Measurements from ENCODE around the gene TMEM238. TPM values are rescaled to one million over a fixed set of nuclear protein-coding genes. Genes with fewer than 3 reads are reported as not detected.
A peak's percentile ranks its signal among the peaks of the same experiment; 100 is the strongest.

The TMEM238 gene
- total and polyA plus RNA-seq, 9 of the 15 experiments (the other 6 are each of a cell fraction or from before 2014, with no cell fraction given), result 0.18 to 5.1 (median 1.3) TPM; not detected in 4

- TF ChIP-seq CEBPZ (IDR thresholded peaks at IDR 0.05; ENCODE audit: borderline replicate concordance, low read depth, low read length) (no peak), CHCHD3 (CRISPR knock-in tag; IDR thresholded peaks at IDR 0.05) (no peak), ZNF764 (CRISPR knock-in tag; IDR thresholded peaks at IDR 0.05; ENCODE audit: low read depth) (no peak), NKRF (IDR thresholded peaks at IDR 0.05; ENCODE audit: borderline replicate concordance) (0 out of 2 replicates have a peak, but pooled peaks have one; percentile 4), POLR3G (IDR thresholded peaks at IDR 0.05; ENCODE audit: extremely low read depth, insufficient read length, insufficient replicate concordance) (no peak), ZNF282 (CRISPR knock-in tag; IDR thresholded peaks at IDR 0.05) (no peak), E2F4 (CRISPR knock-in tag; IDR thresholded peaks at IDR 0.05; ENCODE audit: low read depth) (no peak), ETV6 (IDR thresholded peaks at IDR 0.05; ENCODE audit: borderline replicate concordance in 1 of 2, low read depth in 2 of 2, low read length in 1 of 2) (no peak), ETV6 (CRISPR knock-in tag; IDR thresholded peaks at IDR 0.05; ENCODE audit: borderline replicate concordance) (no peak), TBP (optimal IDR thresholded peaks at IDR 0.05; ENCODE audit: low read depth, low read length) (no peak), PCBP1 (IDR thresholded peaks at IDR 0.05; ENCODE audit: low read depth, low read length, poor library complexity, severe bottlenecking) (peak; percentile 66), ZC3H4 (CRISPR knock-in tag; IDR thresholded peaks at IDR 0.05; ENCODE audit: borderline replicate concordance) (no peak), POLR2G (IDR thresholded peaks at IDR 0.05; ENCODE audit: low read depth, low read length) (0 out of 2 replicates have a peak, but pooled peaks have one; percentile 27), E2F6 (IDR thresholded peaks at IDR 0.05; ENCODE audit: borderline replicate concordance in 1 of 2, extremely low read depth in 1 of 2, insufficient read depth in 1 of 2, insufficient read length in 1 of 2, low read depth in 1 of 2, low read length in 1 of 2, poor library complexity in 1 of 2, severe bottlenecking in 1 of 2) (peak in 1 of 2 experiments; percentile 58), NFIX (CRISPR knock-in tag; IDR thresholded peaks at IDR 0.05; ENCODE audit: low read depth) (no peak), FIP1L1 (IDR thresholded peaks at IDR 0.05; ENCODE audit: low read depth, low read length, poor library complexity, severe bottlenecking) (peak; percentile 23)
- TF ChIP-seq, protein P1, sequence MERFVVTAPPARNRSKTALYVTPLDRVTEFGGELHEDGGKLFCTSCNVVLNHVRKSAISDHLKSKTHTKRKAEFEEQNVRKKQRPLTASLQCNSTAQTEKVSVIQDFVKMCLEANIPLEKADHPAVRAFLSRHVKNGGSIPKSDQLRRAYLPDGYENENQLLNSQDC (CRISPR knock-in tag; IDR thresholded peaks at IDR 0.05), result no peak
Measured at GRCh38 chr19:55341595-55342531, 42.2 kb downstream of the TMEM238 start (continued).

All from K562 (cell line).